Astrocyte of the spinal cord (primary cell): ENCODE results near the gene SAMD9.

Experiments used
- DNase-seq: peaks from one replicate; pipeline ENCODE4 v3.0.0; 2011; ENCODE audit warnings: low read depth, low spot score
- H3K4me3 ChIP-seq: 2 replicates; pipeline ENCODE4 v1.5.1; 2011; ENCODE audit warnings: low read depth, mild to moderate bottlenecking, low read length, moderate library complexity
- in situ Hi-C: cut with HindIII; loops from 2 replicates; pipeline ENCODE4 v1.10.0; 2017; ENCODE audit warnings: low sequenced_read_pairs
- TF ChIP-seq, protein P1 (sequence below): IDR thresholded peaks from 2 replicates; pipeline ENCODE4 v1.5.1; 2012; ENCODE audit warnings: low read depth, mild to moderate bottlenecking, low read length, inconsistent platforms

SAMD9 gene

DNA sequence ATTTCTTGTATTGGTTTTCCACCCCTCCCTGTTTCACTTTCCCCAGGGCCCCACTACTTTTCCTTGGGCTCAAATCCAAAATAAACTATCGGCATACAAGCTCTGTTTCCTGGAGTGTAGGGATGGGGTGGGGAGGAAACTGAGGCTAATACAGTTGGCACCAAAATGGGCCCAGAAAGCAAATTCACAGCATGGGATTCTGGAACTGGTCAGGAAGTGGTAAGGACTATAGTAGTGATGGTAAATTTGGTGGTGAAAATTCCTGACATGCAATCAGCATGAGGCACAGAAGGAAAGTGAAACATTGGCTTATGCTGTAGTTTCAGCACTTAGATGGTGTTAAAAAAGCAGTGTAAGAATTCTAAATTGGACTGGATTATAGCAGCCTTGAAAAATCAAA lies 39.1 kb upstream of the SAMD9 start:
- TF ChIP-seq, protein P1, sequence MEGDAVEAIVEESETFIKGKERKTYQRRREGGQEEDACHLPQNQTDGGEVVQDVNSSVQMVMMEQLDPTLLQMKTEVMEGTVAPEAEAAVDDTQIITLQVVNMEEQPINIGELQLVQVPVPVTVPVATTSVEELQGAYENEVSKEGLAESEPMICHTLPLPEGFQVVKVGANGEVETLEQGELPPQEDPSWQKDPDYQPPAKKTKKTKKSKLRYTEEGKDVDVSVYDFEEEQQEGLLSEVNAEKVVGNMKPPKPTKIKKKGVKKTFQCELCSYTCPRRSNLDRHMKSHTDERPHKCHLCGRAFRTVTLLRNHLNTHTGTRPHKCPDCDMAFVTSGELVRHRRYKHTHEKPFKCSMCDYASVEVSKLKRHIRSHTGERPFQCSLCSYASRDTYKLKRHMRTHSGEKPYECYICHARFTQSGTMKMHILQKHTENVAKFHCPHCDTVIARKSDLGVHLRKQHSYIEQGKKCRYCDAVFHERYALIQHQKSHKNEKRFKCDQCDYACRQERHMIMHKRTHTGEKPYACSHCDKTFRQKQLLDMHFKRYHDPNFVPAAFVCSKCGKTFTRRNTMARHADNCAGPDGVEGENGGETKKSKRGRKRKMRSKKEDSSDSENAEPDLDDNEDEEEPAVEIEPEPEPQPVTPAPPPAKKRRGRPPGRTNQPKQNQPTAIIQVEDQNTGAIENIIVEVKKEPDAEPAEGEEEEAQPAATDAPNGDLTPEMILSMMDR, result no peak
- no peak overlapping the region for H3K4me3 ChIP-seq
- in situ Hi-C loops, result no loop called here
- peak; percentile 22 for DNase-seq

DNA sequence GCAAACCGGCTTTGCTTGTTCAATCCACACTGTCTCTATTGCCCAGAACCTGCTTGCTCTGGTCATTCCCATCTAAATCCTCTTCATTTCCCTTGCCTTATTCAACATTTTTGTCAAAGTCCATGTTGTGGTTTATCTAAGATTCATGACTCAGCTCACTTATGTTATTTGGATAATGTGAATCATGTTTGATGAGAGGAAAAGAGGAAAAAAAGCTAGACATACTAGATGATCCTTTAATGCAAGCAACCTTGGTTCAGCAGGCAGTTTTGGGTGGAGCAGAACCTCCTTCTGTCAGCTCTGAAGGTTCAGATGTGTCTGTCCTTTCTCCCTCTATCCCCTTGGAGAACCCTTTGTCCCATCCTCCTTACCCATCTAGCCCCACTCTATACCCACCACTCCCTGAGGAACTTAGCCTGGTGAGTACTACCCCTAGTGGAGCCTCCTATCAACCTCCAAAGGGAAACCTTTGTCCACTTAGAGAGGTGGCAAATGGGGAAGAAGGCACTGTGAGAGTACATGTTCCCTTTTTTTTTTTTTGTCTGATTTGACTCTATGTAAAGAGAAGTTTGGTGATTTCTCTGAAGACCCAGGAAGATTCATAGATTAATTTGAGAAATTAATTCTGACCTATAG lies 32.5 kb upstream of the SAMD9 start:
- TF ChIP-seq, protein P1, result no peak
- peak; percentile 32 for DNase-seq
- in situ Hi-C loops, result no loop called here

DNA sequence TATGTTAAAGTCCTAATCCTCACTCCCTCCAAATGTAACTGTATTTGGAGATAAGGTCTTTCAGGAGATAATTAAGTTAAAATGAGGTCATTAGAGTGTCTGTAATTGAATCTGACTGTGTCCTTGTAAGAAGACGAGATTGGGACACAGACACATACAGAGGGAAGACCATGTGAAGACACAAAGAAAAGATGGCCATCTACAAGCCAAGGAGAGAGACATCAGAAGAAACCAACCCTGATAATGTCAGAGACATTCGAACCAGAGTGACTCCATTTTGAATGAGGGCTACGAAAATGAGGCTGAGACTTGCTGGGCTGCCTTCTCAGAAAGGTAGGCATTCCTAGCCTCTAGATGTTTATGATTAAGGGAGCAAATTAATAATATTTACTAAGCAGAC lies 30.9 kb upstream of the SAMD9 start:
- in situ Hi-C loops, result no loop called here
- TF ChIP-seq, protein P1, result no peak
- H3K4me3 ChIP-seq, result no peak overlapping the region
- no peak for DNase-seq

More for the DNA sequence above, 32.5 kb upstream of the SAMD9 start:
- H3K4me3 ChIP-seq, result no peak overlapping the region

DNA sequence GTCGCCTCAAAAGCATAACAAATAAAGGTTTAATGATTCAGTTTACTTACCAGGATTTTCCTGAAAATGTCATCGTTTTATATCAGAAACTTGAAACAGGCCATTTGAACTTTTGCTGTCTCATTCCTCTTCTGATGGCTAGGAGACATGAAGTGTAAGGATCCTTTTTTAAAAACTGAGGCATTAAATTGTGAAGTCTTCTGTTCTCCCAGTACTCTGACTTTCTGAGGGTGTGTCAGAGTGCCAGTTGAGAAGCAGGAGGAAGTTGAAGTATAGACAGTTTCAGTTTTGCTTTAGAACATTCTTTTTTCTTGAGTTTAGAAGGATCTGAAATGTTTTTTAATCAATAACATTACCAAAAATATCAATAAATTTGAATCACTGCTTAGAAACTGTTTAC lies 30.4 kb upstream of the SAMD9 start, which contains the start of gene SAMD9L:
SAMD9L (minus strand) TSS at position 242 of the 400 bp plus-strand sequence. CDS start 12,414 bp downstream, outside the sequence.
- TF ChIP-seq, protein P1, result no peak
- H3K4me3 ChIP-seq, result peak within 1 kb of the TSS; percentile 25
- peak; percentile 24 for DNase-seq
- in situ Hi-C loops, result no loop called here

DNA sequence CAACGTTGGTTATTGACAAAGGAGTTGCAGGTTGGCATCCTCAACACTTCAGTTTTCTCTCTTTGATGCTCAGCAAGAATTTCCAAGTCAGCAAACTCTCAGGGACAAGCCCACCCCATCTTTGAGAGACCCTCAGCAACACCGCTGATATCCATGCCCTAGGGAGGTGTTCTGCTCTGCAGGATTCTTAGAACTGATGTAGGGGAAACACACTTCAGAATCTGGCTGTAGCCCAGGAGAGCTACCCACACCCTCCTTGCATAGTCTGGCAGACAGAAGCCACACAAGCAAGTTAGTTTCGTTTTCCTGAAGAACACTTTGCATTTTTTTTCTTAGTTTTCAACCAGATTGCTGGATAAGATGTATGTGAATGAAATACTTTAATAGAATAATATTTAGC lies 29.6 kb upstream of the SAMD9 start:
- in situ Hi-C loops, result no loop called here
- peak; percentile 61 for DNase-seq
- TF ChIP-seq, protein P1, result no peak
- peak overlapping the region; percentile 25 for H3K4me3 ChIP-seq

DNA sequence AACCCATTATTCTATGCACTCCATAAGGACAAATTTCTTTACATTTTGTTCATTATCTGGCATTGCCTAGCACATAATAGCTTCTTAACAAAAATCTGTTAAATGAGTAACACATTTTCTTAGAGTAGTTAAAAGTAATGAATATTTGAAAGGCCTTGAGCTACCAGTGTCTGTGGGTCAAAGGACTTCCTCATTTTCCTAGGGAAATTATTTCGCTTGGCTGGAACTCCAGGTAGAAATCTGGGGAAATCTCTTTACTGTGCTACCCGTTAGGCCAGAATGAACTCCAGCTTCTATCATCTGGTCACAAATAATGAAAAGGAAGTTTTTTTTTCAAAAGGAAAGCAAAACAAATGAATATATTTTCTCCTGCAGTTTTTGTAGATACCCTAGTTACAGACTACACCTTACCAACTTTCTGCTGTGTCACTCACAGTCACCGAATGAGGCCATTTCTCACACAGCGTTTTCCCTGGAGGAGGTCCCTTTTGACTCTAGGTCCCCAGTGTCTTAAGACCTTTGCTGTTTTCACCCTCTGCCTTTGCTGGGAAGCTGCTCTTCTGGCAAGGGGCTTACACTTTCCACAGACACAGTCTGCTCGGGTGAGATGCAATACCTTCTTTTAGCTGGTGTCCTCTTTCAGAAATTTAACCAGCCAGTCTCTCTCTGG lies 28.8 kb upstream of the SAMD9 start:
- in situ Hi-C loops, result no loop called here
- DNase-seq, result no peak
- TF ChIP-seq, protein P1, result no peak
- no peak overlapping the region for H3K4me3 ChIP-seq
